ENCODE data around the gene MAN1A1.

DNA sequence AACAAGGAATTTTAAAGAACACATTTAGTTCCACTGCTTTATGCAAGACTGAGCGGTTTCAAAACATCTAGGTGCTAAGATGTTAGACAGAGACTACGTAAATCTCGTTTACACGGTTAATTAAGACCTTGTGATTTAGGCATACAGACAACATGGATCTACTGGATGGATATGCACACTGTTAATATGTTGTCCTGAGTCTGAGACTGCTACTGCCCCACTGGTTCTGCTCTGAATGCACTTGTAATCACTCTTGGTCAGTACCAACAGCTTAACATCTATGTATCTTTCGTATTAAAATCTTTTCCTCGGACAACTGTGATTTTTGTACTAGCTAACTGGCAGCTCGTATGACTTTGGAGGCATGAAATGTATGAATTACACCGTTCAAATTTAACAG is 3.1 kb downstream of the MAN1A1 start:
- TF ChIP-seq POLR2AphosphoS5 (IDR thresholded peaks at IDR 0.05; ENCODE audit: borderline replicate concordance, low read depth, low read length) (no peak), EZH2 (IDR thresholded peaks at IDR 0.05) (no peak), FOXP2 (optimal IDR thresholded peaks at IDR 0.05; ENCODE audit: control extremely low read depth, extremely low read length, insufficient read depth) (no peak)

Measured in SK-N-MC (cell line).